Loucy (cell line): ENCODE results near the gene PDIA4.
"Not testable (repeated sequence)": the region's sequence is repeated elsewhere in the genome, so short reads cannot be mapped to it uniquely, and the experiment has no call there.

Source experiments
- H2AFZ ChIP-seq: fragments of 200-600 bp; sonication (generic); 2 replicates; pipeline ENCODE4 v1.6.0; 2016; ENCODE audit warnings: antibody characterized with exemption, mild to moderate bottlenecking, low read length, moderate library complexity
- H3F3A ChIP-seq: fragments of 200-600 bp; 2 replicates; pipeline ENCODE4 v1.6.0; 2016; ENCODE audit warnings: antibody characterized with exemption, low read depth, mild to moderate bottlenecking
- H3K27me3 ChIP-seq: fragments of 200-600 bp; sonication (generic); 2 replicates; pipeline ENCODE4 v1.6.1; 2014; ENCODE audit warnings: low read length, mild to moderate bottlenecking; ENCODE audit not compliant: insufficient read depth, poor library complexity, severe bottlenecking
- H3K36me3 ChIP-seq: fragments of 200-600 bp; sonication (generic); 2 replicates; pipeline ENCODE4 v1.6.1; 2016; ENCODE audit warnings: low read length; ENCODE audit not compliant: insufficient read depth
- H3K4me1 ChIP-seq: fragments of 200-600 bp; sonication (generic); 2 replicates; pipeline ENCODE4 v1.5.1; 2014; ENCODE audit warnings: low read length, mild to moderate bottlenecking; ENCODE audit not compliant: insufficient read depth, poor library complexity, severe bottlenecking
- H3K4me2 ChIP-seq: fragments of 200-600 bp; sonication (generic); 2 replicates; pipeline ENCODE4 v1.6.0; 2014; ENCODE audit warnings: antibody characterized with exemption, low read length, low read depth, mild to moderate bottlenecking; ENCODE audit not compliant: poor library complexity, severe bottlenecking
- H3K4me3 ChIP-seq: fragments of 200-600 bp; sonication (generic); 2 replicates; pipeline ENCODE4 v1.5.1; 2014; ENCODE audit warnings: low read length, mild to moderate bottlenecking, mixed read lengths; ENCODE audit not compliant: poor library complexity, severe bottlenecking
- H3K79me2 ChIP-seq: fragments of 200-600 bp; sonication (generic); 2 replicates; pipeline ENCODE4 v1.6.1; 2014; ENCODE audit warnings: low read length; ENCODE audit not compliant: insufficient read depth
- H3K9ac ChIP-seq: fragments of 200-600 bp; sonication (generic); 2 replicates; pipeline ENCODE4 v1.6.0; 2014; ENCODE audit warnings: mild to moderate bottlenecking, low read depth, low read length, moderate library complexity; ENCODE audit not compliant: poor library complexity, severe bottlenecking
- H3K9me2 ChIP-seq: fragments of 200-600 bp; sonication (generic); replicated peaks from 2 replicates; pipeline ENCODE4 v1.6.1; 2016; ENCODE audit warnings: low read depth, low read length, mixed read lengths
- H3K9me3 ChIP-seq: fragments of 200-600 bp; sonication (generic); 2 replicates; pipeline ENCODE4 v1.6.1; 2014; ENCODE audit warnings: mild to moderate bottlenecking, antibody characterized with exemption, low read length, low read depth; ENCODE audit not compliant: insufficient read depth
- H4K20me1 ChIP-seq: fragments of 200-600 bp; sonication (generic); 2 replicates; pipeline ENCODE4 v1.6.0; 2014; ENCODE audit warnings: antibody characterized with exemption, low read length, mild to moderate bottlenecking; ENCODE audit not compliant: insufficient read depth, poor library complexity, severe bottlenecking
- EZH2phosphoT487 ChIP-seq: fragments of 200-600 bp; IDR thresholded peaks from 2 replicates; pipeline ENCODE4 v1.6.1; 2018; ENCODE audit warnings: antibody characterized with exemption, mild to moderate bottlenecking, moderate library complexity, borderline replicate concordance
- TF ChIP-seq, protein P1 (sequence below): fragments of 200-600 bp; sonication (generic); conservative IDR thresholded peaks from 2 replicates; pipeline ENCODE4 v1.5.1; 2014; ENCODE audit warnings: mild to moderate bottlenecking, antibody characterized with exemption, low read length

PDIA4 gene

GRCh38 chr7:149046416-149046815 is 18.1 kb upstream of the PDIA4 start:
- Histone ChIP-seq H3F3A (no peaks in the 10 kb centered on the region), H3K9ac (no peak overlapping the region), H3K9me3 (no peaks in the 10 kb centered on the region)

GRCh38 chr7:149043936-149044335 is 15.6 kb upstream of the PDIA4 start:
- Histone ChIP-seq H2AFZ (no peak overlapping the region), H3K9ac (no peak overlapping the region), H3K4me1 (no peaks in the 10 kb centered on the region), H4K20me1 (no peaks in the 10 kb centered on the region), H3K36me3 (no peaks in the 10 kb centered on the region), H3F3A (no peaks in the 10 kb centered on the region), H3K4me2 (no peak overlapping the region), H3K4me3 (no peak overlapping the region), H3K27me3 (no peaks in the 10 kb centered on the region), H3K9me3 (no peaks in the 10 kb centered on the region), H3K79me2 (no peaks in the 10 kb centered on the region), H3K9me2 (no peaks in the 10 kb centered on the region)
- no peak for TF ChIP-seq EZH2phosphoT487
- TF ChIP-seq, protein P1, sequence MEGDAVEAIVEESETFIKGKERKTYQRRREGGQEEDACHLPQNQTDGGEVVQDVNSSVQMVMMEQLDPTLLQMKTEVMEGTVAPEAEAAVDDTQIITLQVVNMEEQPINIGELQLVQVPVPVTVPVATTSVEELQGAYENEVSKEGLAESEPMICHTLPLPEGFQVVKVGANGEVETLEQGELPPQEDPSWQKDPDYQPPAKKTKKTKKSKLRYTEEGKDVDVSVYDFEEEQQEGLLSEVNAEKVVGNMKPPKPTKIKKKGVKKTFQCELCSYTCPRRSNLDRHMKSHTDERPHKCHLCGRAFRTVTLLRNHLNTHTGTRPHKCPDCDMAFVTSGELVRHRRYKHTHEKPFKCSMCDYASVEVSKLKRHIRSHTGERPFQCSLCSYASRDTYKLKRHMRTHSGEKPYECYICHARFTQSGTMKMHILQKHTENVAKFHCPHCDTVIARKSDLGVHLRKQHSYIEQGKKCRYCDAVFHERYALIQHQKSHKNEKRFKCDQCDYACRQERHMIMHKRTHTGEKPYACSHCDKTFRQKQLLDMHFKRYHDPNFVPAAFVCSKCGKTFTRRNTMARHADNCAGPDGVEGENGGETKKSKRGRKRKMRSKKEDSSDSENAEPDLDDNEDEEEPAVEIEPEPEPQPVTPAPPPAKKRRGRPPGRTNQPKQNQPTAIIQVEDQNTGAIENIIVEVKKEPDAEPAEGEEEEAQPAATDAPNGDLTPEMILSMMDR = no peak

More at GRCh38 chr7:149046416-149046815, 18.1 kb upstream of the PDIA4 start:
- TF ChIP-seq, protein P1 = no peak
- no peak for TF ChIP-seq EZH2phosphoT487
- H3K4me3 ChIP-seq = no peak overlapping the region
- H3K4me2 ChIP-seq = no peak overlapping the region
- no peaks in the 10 kb centered on the region for H3K27me3 ChIP-seq
- H3K4me1 ChIP-seq = no peaks in the 10 kb centered on the region
- H3K36me3 ChIP-seq = no peaks in the 10 kb centered on the region
- no peaks in the 10 kb centered on the region for H3K9me2 ChIP-seq
- no peaks in the 10 kb centered on the region for H4K20me1 ChIP-seq
- H2AFZ ChIP-seq = no peak overlapping the region
- H3K79me2 ChIP-seq = no peaks in the 10 kb centered on the region

DNA sequence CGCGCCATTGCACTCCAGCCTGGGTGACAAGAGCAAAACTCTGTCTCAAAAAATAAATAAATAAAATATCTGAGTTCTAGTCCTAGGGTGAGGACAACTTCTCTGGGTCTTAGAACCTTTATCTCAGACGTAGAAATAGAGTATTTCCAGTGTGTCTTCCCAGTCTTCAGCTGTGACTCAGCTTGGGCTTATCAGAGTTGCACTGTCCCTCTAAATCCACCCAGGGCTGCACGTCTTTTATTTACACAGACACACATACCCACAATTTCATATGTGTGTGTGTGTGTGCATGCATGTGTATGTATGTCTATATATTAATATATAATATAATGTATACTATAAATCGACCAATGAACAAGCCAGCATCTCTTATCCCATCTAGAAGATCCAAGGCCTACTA is 13.0 kb upstream of the PDIA4 start:
- TF ChIP-seq, protein P1 = no peak
- no peak for TF ChIP-seq EZH2phosphoT487
- H3K79me2 ChIP-seq = no peaks in the 10 kb centered on the region
- no peaks in the 10 kb centered on the region for H4K20me1 ChIP-seq
- no peaks in the 10 kb centered on the region for H3K9me2 ChIP-seq
- no peak overlapping the region for H3K9ac ChIP-seq
- no peaks in the 10 kb centered on the region for H3K27me3 ChIP-seq
- H3K36me3 ChIP-seq = no peaks in the 10 kb centered on the region
- H3K4me3 ChIP-seq = no peak overlapping the region
- H3K9me3 ChIP-seq = peaks cover 6% of the 10 kb centered on the region; the same call in 1 of the 2 replicates
- H3F3A ChIP-seq = no peaks in the 10 kb centered on the region
- no peak overlapping the region for H2AFZ ChIP-seq
- no peak overlapping the region for H3K4me2 ChIP-seq
- H3K4me1 ChIP-seq = no peaks in the 10 kb centered on the region

- H3F3A ChIP-seq, H3K79me2 ChIP-seq, H3K4me3 ChIP-seq, H3K9me2 ChIP-seq, H3K9ac ChIP-seq, H3K27me3 ChIP-seq, H3K4me2 ChIP-seq, H4K20me1 ChIP-seq, H3K36me3 ChIP-seq, H2AFZ ChIP-seq, H3K9me3 ChIP-seq, H3K4me1 ChIP-seq: not testable (repeated sequence)
Observed at GRCh38 chr7:149038641-149039040, 10.3 kb upstream of the PDIA4 start.
